GM08714 (cell line): Measurements from ENCODE around the gene DTX4.

Experiments used
- H3K4me3 ChIP-seq: fragments of 200-500 bp; sonication (Bioruptor generic); 2 replicates; pipeline ENCODE4 v1.5.1; 2014; ENCODE audit warnings: mild to moderate bottlenecking, low read length, inconsistent platforms
- ZNF274 ChIP-seq: IDR thresholded peaks from 2 replicates; pipeline ENCODE4 v1.6.1; 2012; ENCODE audit warnings: mild to moderate bottlenecking, low read depth, low read length

DTX4 gene

DNA sequence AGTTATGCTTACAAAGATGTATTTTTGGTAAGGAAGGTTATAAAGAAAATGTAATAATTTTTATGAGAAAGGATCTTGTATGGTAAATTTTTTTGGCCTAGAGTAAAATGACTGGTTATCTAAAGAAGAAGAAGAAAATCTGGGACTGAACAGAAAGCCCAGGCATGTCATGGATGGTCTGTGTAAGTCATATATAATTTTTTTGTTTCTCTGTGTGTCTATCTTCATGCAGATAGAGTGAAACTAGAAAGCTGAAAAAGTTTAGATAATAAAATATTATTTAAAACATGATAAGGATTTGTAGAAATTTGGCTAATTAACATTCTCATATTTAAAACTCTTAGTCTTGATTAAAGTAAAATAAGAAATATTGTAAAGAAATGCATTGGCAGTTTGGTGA, 68.4 kb downstream of the DTX4 start:
- no peak for TF ChIP-seq ZNF274
- no peak overlapping the region for H3K4me3 ChIP-seq

DNA sequence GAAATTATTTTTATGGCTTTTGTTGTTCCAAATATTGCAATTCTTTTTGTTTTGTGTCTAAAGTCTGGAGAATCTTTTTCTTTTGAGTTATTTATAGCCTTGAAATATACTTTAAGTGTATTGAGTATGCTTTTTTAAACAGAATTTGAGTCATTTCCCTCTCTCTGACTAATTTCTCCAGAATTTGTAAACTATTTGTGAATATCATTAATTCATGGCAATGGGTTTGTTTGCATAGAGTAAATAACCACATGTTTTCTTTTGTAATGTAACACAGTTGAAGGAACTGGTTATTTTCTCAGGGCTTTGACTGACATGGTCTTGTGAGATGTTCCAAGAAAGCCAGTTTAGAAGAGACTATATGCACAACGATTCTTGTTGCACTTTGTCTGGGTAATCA, 71.7 kb downstream of the DTX4 start:
- no peak overlapping the region for H3K4me3 ChIP-seq
- TF ChIP-seq ZNF274: no peak

DNA sequence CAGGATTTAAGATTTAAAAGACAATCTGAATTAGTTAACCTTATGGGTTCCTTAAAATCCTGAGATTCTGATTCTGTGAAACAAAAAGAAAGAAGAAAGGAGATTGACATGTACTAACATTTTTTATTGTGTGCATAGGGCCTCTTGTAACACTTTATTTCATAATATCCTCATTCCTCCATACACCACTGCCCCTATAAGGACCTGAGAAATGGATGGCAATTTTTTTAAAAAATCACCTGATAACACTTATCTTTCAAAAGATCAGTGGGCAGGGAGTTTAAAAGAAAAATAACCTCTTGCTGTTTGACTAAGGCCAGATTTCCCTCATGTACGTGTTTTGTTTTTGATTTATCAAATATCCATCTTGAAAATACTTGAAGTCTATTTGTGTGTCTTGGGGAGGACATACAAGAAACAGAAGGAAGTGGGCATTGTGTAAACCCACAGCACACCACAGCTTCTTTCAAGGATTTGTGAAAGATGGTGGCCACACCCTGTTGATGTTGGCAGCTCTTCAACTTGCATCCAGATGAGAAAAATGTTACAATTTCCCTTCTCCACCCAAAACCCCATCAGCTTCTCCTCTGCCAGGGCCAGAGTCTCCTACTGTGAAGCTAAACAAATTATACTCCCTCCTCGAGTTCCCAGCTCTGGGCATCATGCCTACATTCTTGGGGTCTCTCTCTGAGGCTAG, 75.7 kb downstream of the DTX4 start:
- no peak overlapping the region for H3K4me3 ChIP-seq

DNA sequence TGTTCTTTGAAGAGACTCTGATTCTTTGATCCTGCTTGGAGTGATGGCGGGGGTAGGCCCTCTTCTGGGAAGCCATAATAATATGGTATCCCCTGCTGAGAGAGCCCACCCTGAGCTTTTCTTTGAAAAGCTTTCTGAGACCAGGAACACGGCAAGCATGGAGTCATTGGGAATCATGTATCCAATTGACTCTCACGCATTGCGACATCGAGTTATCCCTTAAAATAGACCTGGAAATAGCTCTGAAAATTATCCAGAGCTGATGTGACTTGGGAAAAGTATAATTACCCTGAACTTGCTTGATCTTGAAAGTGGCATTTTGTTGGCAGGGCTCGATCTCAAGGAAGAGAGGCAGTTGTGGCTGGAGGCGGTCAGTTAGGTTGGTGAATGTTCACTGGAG, 77.6 kb downstream of the DTX4 start:
- no peak for TF ChIP-seq ZNF274

More for the DNA sequence above, 75.7 kb downstream of the DTX4 start:
- no peak for TF ChIP-seq ZNF274

DNA sequence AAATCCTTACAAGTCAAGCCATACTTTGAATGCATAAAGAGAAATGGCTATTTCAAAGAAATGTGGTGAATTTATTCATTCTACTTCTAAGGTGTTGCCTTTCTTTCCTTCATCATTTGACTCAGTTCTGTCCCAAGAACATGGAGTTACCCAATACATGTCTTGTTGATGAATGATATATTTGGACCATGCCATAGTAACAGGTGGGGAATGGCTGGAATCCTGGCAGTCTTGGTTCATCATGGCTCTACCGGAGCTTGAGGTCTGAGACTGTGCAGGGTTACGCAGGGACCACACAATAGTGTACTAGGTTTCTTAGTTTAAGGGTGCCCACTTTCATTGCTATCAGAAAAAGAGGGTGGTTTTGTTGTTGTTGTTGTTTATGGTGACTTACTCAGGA, 81.1 kb downstream of the DTX4 start:
- no peak overlapping the region for H3K4me3 ChIP-seq
- no peak for TF ChIP-seq ZNF274

More for the DNA sequence above, 77.6 kb downstream of the DTX4 start:
- no peak overlapping the region for H3K4me3 ChIP-seq

DNA sequence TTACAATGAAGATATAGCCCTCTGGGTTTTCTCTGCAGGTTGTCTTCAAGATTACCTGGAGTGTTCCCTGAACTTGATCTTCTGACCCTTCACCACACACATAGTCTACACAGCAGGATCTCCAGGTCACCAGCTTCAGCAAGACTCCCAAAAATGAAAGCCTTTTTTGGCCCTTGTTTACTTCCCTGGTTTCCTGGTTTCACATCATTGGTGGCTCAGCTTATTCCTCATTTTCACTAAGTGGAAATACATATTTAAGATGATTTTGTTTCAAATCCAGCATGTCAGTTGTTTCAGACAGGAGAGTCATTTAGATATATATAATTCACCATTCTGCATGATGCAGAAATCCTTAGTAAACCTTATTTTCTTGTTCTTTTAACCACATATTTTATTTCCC, 82.4 kb downstream of the DTX4 start:
- TF ChIP-seq ZNF274: no peak

DNA sequence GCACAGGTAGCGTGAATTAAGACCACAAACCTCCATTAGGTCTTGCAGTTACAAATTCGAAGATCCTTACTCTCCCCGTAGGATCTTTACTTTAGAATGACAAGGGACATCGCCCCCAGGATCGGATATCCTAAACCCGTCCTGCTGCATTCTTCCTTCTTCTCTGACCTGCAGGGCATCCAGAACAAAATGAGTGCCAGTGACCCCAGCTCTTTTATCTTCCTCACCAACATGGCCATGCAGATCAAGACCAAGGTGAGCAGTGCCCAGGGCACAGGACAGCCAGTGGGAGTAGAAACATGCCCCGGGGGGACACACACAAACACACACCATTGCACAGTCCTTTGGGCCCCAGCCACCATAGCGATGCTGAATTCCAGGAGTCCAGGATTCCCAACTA, 83.3 kb downstream of the DTX4 start:
- no peak overlapping the region for H3K4me3 ChIP-seq
- TF ChIP-seq ZNF274: no peak

More for the DNA sequence above, 82.4 kb downstream of the DTX4 start:
- no peak overlapping the region for H3K4me3 ChIP-seq
